AG10803 (cell line): ENCODE measurements around the gene MIB2.
"Not testable (repeated sequence)": the region's sequence is repeated elsewhere in the genome, so short reads cannot be mapped to it uniquely, and the experiment has no call there.

Experiments used
- DNase-seq: peaks from one replicate; pipeline ENCODE4 v3.0.0; 2010; ENCODE audit warnings: low read depth
- H3K4me3 ChIP-seq: 2 replicates; pipeline ENCODE4 v1.5.1; 2011; ENCODE audit warnings: mild to moderate bottlenecking, low read length, control low read depth
- TF ChIP-seq, protein P1 (sequence below): conservative IDR thresholded peaks from 2 replicates; pipeline ENCODE4 v1.5.1; 2011; ENCODE audit warnings: mild to moderate bottlenecking, low read length, control low read depth, inconsistent platforms

MIB2 gene

GRCh38 chr1:1662392-1662791 lies 47.1 kb downstream of the MIB2 start:
- H3K4me3 ChIP-seq, result peak overlapping the region; percentile 17
- peak; percentile 63 for DNase-seq

DNA sequence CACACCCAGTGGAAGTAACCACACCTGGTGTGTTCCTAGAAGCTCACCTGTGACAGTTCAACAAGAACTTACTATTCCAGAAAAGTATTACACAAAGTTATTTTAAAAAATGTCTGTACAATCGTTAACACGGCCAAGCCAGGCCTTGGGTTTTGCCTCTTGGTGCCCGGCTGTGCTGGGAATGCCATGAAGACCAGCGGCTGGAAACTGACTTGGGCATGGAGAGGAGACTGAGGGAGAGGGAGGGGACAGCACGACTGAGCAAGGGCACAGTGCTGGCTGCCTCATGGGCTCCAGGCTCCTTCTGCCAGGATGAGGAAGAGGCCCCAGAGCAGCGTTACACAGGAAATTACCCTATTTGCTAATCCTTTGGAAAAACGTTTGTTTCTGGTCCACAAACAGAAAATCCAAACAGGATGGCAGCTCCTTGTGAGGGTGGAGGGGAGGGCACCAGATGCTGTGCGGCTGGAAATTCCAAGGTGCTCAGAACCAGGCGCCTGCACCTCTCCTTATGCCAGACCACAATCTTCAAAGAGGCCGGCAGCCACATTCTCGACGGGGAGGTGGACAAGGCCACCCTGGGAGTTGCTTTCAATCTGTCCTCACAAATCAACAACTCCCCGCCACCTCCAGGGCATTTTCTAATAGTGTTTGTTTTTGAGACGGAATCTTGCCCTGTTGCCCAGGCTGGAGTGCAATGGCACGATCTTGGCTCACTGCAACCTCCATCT lies 47.7 kb downstream of the MIB2 start:
- peak overlapping the region; percentile 17 for H3K4me3 ChIP-seq
- peak; percentile 58 for DNase-seq

GRCh38 chr1:1664318-1664717 lies 49.0 kb downstream of the MIB2 start:
- not testable (repeated sequence) for DNase-seq, H3K4me3 ChIP-seq

GRCh38 chr1:1664941-1665814 lies 49.9 kb downstream of the MIB2 start:
- TF ChIP-seq, protein P1, sequence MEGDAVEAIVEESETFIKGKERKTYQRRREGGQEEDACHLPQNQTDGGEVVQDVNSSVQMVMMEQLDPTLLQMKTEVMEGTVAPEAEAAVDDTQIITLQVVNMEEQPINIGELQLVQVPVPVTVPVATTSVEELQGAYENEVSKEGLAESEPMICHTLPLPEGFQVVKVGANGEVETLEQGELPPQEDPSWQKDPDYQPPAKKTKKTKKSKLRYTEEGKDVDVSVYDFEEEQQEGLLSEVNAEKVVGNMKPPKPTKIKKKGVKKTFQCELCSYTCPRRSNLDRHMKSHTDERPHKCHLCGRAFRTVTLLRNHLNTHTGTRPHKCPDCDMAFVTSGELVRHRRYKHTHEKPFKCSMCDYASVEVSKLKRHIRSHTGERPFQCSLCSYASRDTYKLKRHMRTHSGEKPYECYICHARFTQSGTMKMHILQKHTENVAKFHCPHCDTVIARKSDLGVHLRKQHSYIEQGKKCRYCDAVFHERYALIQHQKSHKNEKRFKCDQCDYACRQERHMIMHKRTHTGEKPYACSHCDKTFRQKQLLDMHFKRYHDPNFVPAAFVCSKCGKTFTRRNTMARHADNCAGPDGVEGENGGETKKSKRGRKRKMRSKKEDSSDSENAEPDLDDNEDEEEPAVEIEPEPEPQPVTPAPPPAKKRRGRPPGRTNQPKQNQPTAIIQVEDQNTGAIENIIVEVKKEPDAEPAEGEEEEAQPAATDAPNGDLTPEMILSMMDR, result no peak
- H3K4me3 ChIP-seq, result no peak overlapping the region
- no peak for DNase-seq

- TF ChIP-seq, protein P1, result peak; percentile 37
- H3K4me3 ChIP-seq, result no peak overlapping the region
- DNase-seq, result no peak
These were observed 50.5 kb downstream of the MIB2 start for GRCh38 chr1:1665815-1666251.

GRCh38 chr1:1666526-1666925 lies 51.2 kb downstream of the MIB2 start:
- H3K4me3 ChIP-seq, result no peak overlapping the region
- no peak for DNase-seq
- TF ChIP-seq, protein P1, result no peak

DNA sequence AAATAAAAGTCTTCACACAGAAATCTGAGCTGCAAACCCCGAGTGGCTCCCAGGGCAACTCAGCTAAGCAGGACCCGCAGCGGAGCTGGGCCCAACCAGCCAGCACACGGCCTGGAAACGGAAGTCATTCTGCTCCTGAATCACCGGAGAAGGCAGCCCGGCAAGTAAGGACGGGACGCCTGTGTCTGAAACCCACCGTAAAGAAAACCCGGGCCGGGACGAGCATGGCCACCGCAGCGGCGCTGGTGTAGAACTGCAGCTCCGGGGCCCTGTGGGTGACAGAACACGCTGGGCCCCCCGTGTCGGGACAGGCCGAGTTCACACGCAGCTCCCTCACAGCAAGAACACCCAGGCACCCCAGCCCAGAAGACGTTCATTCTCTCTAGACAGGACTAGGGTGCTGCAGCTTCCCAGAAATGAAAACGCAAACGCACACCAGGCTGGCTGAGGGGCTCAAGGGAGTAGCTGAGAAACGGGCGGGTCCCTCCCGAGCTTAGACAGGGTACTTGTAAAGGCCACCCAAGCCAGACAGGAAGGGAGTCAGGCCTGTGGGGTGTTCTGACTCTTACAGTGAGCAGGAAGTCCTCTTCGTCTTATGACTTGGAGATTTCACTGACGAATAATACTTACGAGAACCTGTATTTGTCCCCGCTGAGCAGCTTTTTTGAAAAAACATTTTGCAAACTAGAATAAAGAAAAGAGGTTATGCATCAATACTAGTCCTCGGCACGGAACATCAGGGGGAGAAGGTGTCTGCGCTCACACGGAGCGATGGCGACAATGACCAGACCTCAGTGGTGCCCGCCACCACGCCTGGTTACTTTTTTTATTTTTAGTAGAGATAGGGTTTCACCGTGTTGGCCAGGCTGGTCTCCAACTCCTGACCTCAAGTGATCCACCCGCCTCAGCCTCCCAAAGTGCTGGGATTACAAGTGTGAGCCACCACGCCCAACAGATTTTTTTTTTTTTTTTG lies 54.5 kb downstream of the MIB2 start:
- no peak for DNase-seq
- TF ChIP-seq, protein P1, result no peak

DNA sequence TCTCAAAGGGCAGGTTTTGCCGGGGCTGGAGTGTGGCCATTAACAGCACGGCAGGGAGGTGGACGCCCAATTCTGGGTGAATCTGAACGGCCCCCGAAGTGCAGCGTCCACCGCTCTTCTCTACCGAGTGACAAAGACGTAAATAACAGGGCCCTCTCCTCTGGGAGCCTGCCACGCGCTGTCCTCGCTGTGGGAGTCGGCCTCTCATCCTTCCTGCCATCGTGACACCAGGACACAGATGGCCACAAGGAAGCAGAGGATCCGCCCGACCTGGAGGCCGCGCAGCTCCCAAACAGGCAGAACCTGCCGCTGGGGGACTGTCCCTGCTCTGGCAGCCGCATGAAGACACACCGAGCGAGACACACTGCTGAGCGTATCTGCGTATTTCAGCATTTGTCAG lies 55.6 kb downstream of the MIB2 start:
- DNase-seq, result no peak
- H3K4me3 ChIP-seq, result no peak overlapping the region
- TF ChIP-seq, protein P1, result no peak

More for the DNA sequence above, 54.5 kb downstream of the MIB2 start:
- H3K4me3 ChIP-seq, result no peak overlapping the region
